IPS-15b (cell line): ENCODE measurements around the gene RNF40.

ENCODE experiments used
- H3K27me3 ChIP-seq: one replicate; pipeline ENCODE4 v1.6.1; 2013; ENCODE audit warnings: low read length; ENCODE audit not compliant: control insufficient read depth, insufficient read depth
- H3K36me3 ChIP-seq: one replicate; pipeline ENCODE4 v1.6.1; 2013; ENCODE audit warnings: low read length; ENCODE audit not compliant: control insufficient read depth, insufficient read depth
- H3K4me1 ChIP-seq: one replicate; pipeline ENCODE4 v1.6.1; 2013; ENCODE audit warnings: mild to moderate bottlenecking, low read length; ENCODE audit not compliant: control insufficient read depth, insufficient read depth
- H3K4me3 ChIP-seq: one replicate; pipeline ENCODE4 v1.5.1; 2013; ENCODE audit warnings: low read depth, low read length
- H3K9ac ChIP-seq: one replicate; pipeline ENCODE4 v1.6.1; 2013; ENCODE audit warnings: low read depth, mild to moderate bottlenecking, low read length
- H3K9me3 ChIP-seq: one replicate; pipeline ENCODE4 v1.6.1; 2013; ENCODE audit warnings: mild to moderate bottlenecking, low read length; ENCODE audit not compliant: control insufficient read depth, insufficient read depth

RNF40 gene

DNA sequence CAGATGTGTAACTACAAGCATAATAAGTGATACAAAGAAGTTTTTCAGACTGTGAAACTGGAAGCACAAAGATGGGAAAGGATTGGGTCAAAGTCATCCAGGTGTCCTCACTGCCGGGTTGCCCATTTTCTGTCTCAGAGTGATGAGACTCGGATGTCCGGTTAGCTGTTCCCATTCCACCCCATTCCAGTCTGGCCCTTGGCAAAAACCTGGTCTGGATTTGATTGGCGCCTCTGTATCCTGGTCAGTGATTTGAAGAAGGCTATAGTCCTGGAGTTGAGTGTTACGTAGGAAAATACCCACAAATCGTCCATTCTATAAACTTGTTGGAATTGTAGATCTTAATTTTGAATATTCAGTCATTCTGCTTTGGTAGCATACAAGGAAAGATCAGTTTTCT lies 33.8 kb upstream of the RNF40 start:
- H3K9ac ChIP-seq = no peak overlapping the region
- peaks cover 4% of the 10 kb centered on the region for H3K4me1 ChIP-seq

DNA sequence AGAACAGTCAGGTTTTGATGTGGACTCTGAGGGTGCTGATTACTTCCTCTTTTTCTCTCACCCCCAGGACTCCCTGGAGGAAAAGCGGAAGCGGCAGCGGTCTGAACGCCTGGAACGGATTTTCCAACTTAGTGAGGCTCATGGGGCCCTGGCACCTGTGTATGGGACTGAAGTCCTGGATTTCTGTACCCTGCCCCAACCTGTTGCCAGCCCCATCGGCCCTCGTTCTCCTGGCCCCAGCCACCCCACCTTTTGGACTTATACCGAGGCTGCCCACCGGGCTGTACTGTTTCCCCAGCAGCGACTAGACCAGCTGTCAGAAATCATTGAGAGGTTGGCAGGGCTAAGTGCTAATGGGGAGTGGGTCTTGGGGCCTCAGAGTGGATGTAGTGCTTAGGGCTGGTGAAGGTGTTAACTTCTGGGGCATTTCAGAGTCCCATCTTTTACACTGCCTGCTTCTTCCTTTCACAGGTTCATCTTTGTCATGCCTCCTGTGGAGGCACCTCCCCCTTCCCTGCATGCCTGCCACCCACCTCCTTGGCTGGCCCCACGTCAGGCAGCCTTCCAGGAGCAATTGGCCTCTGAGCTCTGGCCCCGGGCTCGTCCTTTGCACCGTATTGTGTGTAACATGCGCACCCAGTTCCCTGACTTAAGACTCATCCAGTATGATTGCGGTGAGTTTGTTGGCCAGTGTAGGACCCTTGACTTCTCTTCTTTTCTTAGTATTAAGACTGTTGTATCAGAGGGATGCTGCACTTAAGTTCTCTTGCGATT lies 33.0 kb upstream of the RNF40 start:
- no peak overlapping the region for H3K9ac ChIP-seq
- H3K27me3 ChIP-seq = no peaks in the 10 kb centered on the region
- H3K4me3 ChIP-seq = no peak overlapping the region
- H3K9me3 ChIP-seq = no peaks in the 10 kb centered on the region
- H3K4me1 ChIP-seq = peaks cover 4% of the 10 kb centered on the region
- peaks cover 33% of the 10 kb centered on the region for H3K36me3 ChIP-seq

More for the DNA sequence above, 33.8 kb upstream of the RNF40 start:
- H3K27me3 ChIP-seq = no peaks in the 10 kb centered on the region
- no peaks in the 10 kb centered on the region for H3K9me3 ChIP-seq
- H3K4me3 ChIP-seq = no peak overlapping the region
- peaks cover 36% of the 10 kb centered on the region for H3K36me3 ChIP-seq

DNA sequence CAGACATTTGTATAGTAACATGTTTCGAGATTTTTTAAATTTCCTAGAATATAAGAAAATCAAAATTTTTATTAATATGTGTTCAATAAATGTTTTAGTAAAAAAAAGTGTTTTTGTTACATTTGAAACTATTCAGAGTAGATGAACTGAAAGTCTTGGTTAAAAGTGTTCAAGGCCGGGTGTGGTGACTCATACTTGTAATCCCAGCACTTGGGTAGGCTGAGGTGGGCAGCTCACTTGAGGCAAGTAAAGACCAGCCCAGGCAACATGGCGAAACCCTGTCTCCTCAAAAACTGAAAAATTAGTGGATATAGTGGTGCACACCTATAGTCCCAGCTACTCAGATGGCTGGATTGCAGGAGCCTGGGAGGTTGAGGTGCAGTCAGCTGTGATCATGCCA lies 30.7 kb upstream of the RNF40 start:
- no peaks in the 10 kb centered on the region for H3K9me3 ChIP-seq

DNA sequence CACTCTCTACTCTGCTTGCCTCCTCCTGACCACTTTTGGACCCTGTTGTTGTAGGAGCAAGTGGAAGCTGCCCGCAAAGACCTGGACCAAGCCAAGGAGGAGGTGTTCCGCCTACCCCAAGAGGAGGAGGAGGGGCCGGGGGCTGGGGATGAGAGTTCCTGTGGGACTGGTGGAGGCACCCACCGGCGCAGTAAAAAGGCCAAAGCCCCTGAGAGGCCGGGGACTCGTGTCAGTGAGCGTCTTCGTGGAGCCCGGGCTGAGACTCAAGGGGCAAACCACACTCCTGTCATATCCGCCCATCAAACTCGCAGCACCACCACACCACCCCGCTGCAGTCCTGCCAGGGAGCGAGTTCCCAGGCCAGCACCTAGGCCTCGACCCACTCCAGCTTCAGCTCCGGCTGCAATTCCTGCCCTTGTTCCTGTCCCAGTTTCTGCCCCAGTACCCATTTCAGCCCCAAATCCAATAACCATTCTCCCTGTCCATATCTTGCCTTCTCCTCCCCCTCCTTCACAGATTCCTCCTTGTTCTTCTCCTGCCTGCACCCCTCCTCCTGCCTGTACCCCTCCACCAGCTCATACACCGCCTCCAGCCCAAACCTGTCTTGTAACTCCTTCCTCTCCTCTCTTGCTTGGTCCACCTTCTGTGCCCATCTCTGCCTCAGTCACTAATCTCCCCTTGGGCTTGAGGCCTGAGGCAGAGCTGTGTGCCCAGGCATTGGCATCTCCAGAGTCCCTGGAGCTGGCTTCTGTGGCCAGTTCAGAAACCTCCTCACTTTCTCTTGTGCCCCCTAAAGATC lies 24.9 kb upstream of the RNF40 start:
- H3K4me3 ChIP-seq = no peak overlapping the region
- no peaks in the 10 kb centered on the region for H3K4me1 ChIP-seq
- no peaks in the 10 kb centered on the region for H3K27me3 ChIP-seq
- no peaks in the 10 kb centered on the region for H3K9me3 ChIP-seq
- H3K36me3 ChIP-seq = peaks cover 53% of the 10 kb centered on the region
- H3K9ac ChIP-seq = no peak overlapping the region

More for the DNA sequence above, 30.7 kb upstream of the RNF40 start:
- no peaks in the 10 kb centered on the region for H3K27me3 ChIP-seq
- H3K9ac ChIP-seq = no peak overlapping the region
- H3K36me3 ChIP-seq = peaks cover 35% of the 10 kb centered on the region
- H3K4me3 ChIP-seq = no peak overlapping the region
- H3K4me1 ChIP-seq = peaks cover 4% of the 10 kb centered on the region

DNA sequence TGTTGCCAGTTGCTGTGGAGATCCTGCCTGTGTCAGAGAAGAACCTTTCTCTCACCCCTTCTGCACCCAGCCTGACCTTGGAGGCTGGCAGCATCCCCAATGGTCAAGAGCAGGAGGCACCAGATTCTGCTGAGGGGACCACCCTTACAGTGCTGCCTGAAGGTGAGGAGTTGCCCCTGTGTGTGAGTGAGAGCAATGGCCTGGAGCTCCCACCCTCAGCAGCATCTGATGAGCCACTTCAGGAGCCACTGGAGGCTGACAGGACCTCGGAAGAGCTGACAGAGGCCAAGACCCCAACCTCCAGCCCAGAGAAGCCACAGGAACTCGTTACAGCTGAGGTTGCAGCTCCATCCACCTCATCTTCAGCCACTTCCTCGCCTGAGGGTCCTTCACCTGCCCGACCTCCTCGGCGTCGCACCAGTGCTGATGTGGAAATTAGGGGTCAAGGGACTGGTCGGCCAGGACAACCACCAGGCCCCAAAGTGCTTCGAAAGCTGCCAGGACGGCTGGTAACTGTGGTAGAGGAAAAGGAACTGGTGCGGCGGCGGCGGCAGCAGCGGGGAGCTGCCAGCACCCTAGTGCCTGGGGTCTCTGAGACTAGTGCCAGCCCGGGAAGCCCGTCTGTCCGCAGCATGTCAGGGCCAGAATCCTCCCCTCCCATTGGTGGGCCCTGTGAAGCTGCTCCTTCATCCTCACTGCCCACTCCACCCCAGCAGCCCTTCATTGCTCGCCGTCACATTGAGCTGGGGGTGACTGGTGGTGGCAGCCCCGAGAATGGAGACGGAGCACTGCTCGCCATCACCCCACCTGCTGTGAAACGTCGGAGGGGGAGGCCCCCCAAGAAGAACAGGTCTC lies 24.1 kb upstream of the RNF40 start:
- no peaks in the 10 kb centered on the region for H3K9me3 ChIP-seq
- H3K27me3 ChIP-seq = no peaks in the 10 kb centered on the region
- no peak overlapping the region for H3K4me3 ChIP-seq
- no peaks in the 10 kb centered on the region for H3K4me1 ChIP-seq
- H3K36me3 ChIP-seq = peaks cover 56% of the 10 kb centered on the region
- no peak overlapping the region for H3K9ac ChIP-seq

DNA sequence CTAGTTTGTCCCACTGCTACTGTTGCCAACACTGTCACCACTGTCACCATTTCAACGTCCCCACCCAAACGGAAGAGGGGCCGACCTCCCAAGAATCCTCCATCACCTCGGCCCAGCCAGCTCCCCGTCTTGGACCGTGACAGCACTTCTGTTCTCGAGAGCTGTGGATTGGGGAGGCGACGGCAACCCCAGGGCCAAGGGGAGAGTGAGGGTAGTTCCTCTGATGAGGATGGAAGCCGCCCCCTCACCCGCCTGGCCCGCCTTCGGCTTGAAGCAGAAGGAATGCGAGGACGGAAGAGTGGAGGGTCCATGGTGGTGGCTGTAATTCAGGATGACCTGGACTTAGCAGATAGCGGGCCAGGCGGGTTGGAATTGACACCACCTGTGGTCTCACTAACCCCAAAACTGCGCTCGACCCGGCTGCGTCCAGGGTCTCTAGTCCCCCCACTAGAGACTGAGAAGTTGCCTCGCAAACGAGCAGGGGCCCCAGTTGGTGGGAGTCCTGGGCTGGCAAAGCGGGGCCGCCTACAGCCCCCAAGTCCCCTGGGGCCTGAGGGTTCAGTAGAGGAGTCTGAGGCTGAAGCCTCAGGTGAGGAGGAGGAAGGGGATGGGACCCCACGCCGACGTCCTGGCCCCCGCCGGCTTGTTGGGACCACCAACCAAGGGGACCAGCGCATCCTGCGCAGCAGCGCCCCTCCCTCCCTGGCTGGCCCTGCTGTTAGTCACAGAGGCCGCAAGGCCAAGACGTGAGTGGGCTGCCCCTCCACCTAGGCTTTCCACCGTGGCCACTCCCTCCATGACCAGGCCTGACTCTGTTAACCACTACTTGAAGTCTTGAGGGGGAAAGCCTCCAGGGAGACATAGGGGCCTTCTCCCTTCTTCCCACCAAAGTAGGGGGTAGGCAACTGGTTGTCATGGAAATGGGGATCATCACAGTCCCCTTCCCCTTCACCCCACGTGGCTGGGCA lies 22.9 kb upstream of the RNF40 start:
- Histone ChIP-seq H3K9ac (no peak overlapping the region), H3K9me3 (no peaks in the 10 kb centered on the region), H3K36me3 (peaks cover 52% of the 10 kb centered on the region), H3K27me3 (no peaks in the 10 kb centered on the region), H3K4me1 (no peaks in the 10 kb centered on the region), H3K4me3 (no peak overlapping the region)

DNA sequence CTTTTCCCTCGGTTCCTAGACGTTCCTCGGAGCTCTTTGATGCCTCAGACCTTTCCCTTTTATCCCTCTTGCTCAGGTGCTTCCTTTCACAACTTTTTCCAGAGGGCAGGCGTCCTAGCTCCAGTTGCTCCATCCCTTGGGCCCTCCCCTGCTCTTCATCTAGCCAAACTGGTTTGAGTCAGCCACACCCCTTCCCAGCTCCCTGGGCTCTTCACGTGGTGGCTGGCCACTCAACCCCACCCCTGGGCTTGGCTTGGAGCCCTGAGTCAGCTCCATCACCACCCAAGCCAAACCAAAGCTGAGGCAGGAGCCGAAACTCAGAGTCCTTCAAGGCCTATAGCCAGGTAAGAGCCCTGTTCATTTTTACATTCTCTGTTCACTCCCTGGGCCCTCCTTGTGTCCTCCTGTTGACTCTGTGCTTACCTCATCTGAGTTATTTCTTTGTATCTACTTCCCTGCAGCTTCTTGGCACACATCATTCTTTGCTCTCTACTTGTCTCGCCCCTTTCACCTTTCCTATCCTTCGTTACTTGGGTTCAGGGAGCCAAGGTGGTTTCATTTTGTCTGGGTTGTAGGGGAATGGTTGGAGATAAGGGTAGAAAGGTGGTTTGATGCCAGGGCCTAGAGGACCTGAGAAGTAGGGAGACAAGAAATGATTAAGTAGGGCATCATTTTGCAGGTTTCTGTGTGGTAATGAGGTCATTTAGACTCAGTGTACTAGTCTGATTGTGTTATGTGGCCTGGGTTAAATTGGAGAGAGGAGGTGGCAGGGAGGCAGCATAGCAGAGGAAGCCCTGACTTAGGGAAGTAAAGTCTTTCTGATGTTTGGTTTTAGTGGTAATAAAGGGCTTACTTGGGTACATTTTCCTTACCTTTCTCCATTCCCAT lies 21.5 kb upstream of the RNF40 start:
- Histone ChIP-seq H3K9ac (no peak overlapping the region), H3K36me3 (peaks cover 47% of the 10 kb centered on the region), H3K9me3 (no peaks in the 10 kb centered on the region), H3K4me3 (no peak overlapping the region), H3K27me3 (no peaks in the 10 kb centered on the region), H3K4me1 (no peaks in the 10 kb centered on the region)

DNA sequence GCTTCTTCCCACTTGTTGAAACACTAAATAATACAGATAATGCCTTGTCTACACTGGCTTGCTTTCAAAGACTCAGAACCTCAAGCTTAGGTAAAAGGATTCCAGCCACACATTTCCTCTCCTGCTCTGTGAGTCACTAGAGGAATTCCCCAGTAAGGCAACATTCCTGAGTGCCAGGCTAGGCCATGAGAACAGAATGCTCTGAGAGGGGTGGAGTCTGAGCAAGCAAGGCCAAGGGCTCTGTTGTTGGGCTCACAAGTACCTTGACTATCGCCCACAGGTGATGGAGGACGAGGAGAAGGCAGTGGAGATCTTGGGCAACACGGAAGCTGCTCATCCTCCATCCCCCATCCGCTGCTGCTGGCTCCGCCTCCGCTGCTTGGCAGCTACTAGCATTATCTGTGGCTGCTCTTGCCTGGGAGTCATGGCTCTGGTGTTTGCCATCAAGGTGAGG lies 20.6 kb upstream of the RNF40 start:
- H3K27me3 ChIP-seq = no peaks in the 10 kb centered on the region
- no peak overlapping the region for H3K4me3 ChIP-seq
- peaks cover 40% of the 10 kb centered on the region for H3K36me3 ChIP-seq
- H3K9ac ChIP-seq = no peak overlapping the region
- no peaks in the 10 kb centered on the region for H3K9me3 ChIP-seq
- H3K4me1 ChIP-seq = no peaks in the 10 kb centered on the region

DNA sequence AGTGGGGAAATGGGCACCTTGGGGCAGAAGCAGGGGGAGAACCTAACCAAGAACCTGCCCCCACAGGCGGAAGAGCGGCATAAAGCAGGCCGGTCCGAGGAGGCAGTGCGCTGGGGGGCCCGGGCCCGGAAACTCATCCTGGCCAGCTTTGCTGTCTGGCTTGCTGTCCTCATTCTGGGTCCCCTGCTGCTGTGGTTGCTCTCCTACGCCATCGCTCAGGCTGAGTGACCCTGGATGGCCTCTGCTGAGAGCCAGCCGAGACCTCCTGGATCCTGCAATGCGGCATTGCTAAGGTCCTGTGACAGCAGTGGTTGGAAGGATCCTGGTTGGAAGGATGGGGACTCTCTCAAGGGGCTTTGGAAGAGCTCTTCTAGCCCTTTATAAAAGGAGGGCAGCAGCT lies 18.4 kb upstream of the RNF40 start:
- Histone ChIP-seq H3K36me3 (peaks cover 17% of the 10 kb centered on the region), H3K27me3 (no peaks in the 10 kb centered on the region), H3K9me3 (no peaks in the 10 kb centered on the region), H3K4me3 (no peak overlapping the region), H3K4me1 (no peaks in the 10 kb centered on the region), H3K9ac (no peak overlapping the region)

DNA sequence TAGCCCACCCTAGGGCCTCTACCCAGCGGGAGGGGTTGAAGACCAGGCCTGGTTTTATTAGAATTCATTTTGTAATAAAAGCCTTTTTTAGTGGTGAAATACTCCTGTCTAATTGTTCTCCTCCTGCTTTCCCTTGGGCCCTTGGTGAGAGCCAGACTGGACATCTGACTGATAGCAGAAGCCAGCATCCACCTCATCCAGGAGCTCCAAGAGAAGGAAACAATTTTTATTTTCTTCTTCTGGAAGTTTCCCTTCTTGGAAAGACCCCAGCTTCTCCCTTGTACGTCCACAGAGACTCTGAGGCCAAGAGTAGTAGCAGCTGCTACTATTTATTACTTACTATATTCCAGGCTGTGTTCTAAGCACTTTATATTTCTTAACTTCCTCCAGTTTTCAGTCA lies 17.9 kb upstream of the RNF40 start:
- Histone ChIP-seq H3K4me3 (no peak overlapping the region), H3K36me3 (peaks cover 13% of the 10 kb centered on the region), H3K9me3 (no peaks in the 10 kb centered on the region), H3K9ac (no peak overlapping the region), H3K4me1 (no peaks in the 10 kb centered on the region), H3K27me3 (no peaks in the 10 kb centered on the region)
